ENCODE measurements around the gene PTGR3.

The PTGR3 gene

DNA sequence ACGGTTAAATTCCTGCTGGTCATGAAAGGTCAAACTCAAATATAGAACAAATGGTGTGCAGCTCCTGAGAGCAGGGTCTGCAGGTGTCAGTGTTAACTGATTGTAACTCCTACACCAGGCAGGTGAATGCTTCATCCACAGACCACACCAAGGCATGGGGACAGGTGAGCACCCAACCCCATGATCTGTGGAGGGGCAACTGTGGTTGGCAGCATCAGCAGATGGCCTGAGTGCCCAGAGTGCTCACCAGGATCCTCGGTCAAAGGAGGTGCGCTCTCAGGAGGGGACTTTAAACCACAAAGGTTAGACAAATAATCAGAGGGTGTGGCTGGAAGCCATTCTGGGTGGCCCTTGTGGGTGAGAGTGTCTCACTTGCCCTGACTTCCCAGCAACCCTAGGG, 44.5 kb downstream of the PTGR3 start:
- POLR2A ChIA-PET, result no interaction called here
- CTCF ChIA-PET, result no interaction called here
- DNase-seq (ENCODE audit: low read depth, low spot score), result no peak
- TF ChIP-seq CTCF (IDR thresholded peaks at IDR 0.05; ENCODE audit: insufficient read depth, low read length, missing control alignments), result no peak
- no peak overlapping the region for H3K4me3 ChIP-seq (ENCODE audit: low read depth, low read length)

GRCh38 chr18:75163736-75164135, 45.2 kb downstream of the PTGR3 start:
- ChIA-PET CTCF (no interaction called here), POLR2A (no interaction called here)
- TF ChIP-seq CTCF (IDR thresholded peaks at IDR 0.05; ENCODE audit: insufficient read depth, low read length, missing control alignments), result no peak
- DNase-seq (ENCODE audit: low read depth, low spot score), result no peak
- no peak overlapping the region for H3K4me3 ChIP-seq (ENCODE audit: low read depth, low read length)

- H3K4me3 ChIP-seq (ENCODE audit: low read depth, low read length), result no peak overlapping the region
- TF ChIP-seq CTCF (IDR thresholded peaks at IDR 0.05; ENCODE audit: insufficient read depth, low read length, missing control alignments), result no peak
- ChIA-PET CTCF (no interaction called here), POLR2A (no interaction called here)
- no peak for DNase-seq (ENCODE audit: low read depth, low spot score)
These were observed 46.0 kb downstream of the PTGR3 start for GRCh38 chr18:75162978-75163377.

DNA sequence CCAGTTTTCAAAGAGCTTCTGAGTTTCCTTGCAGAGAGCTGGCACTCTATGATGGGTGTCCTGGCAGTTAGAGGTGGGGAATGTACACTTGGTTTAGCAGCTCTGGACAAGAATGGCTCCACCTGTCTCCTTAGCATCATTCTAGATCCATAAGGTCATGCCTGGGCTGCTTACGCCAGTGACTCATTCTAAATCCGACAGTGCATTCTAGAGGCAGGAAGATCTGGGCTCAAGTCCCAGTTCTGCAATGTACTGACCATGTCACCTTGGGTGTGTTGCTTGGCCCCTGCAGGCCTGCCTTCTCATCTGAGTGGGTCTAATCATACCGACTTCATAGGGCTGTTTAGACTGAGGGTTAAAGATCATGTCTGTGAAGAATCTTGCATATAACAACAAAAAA, 46.5 kb downstream of the PTGR3 start:
- TF ChIP-seq CTCF (IDR thresholded peaks at IDR 0.05; ENCODE audit: insufficient read depth, low read length, missing control alignments), result no peak
- H3K4me3 ChIP-seq (ENCODE audit: low read depth, low read length), result no peak overlapping the region
- CTCF ChIA-PET, result no interaction called here
- DNase-seq (ENCODE audit: low read depth, low spot score), result no peak
- POLR2A ChIA-PET, result no interaction called here

DNA sequence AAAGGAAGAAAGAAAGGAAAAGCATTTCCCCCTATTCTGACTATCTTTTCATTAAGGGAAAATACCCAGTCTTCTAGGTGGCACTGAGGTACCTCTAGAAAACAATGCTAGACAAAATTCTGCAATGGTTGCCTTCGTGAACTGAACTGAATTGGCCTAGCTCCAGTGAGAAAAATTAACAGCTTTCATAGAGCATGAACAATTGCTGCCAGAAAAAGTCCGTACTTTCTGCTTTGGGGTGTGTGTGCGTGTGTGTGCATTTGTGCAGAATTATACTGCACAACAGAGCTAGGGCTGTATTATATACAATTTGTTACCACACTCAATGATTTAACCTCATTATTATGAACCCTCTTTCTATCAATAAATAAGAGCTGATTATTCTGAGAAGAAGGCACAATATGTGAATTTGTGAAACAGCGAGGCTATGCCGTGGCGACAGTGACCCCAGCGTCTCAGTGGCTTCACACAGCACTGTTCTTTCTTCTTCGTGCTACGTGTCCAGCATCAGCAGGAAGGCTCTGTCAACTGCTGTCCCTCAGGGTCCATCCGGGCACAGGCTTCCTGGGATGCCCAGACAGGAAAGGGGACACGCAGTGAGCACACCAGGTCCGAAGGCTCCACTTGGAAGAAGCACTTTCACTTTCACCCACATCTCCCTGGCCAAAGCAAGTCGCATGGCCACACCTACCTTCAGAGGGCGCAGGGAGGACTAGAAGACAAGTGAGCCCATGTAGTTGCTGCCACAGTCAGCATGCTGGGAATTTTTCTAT, 47.5 kb downstream of the PTGR3 start:
- ChIA-PET CTCF (no interaction called here), POLR2A (no interaction called here)
- no peak overlapping the region; the same call in 1 of the 2 replicates for H3K4me3 ChIP-seq (ENCODE audit: low read depth, low read length)
- TF ChIP-seq CTCF (IDR thresholded peaks at IDR 0.05; ENCODE audit: insufficient read depth, low read length, missing control alignments), result no peak
- DNase-seq (ENCODE audit: low read depth, low spot score), result no peak

DNA sequence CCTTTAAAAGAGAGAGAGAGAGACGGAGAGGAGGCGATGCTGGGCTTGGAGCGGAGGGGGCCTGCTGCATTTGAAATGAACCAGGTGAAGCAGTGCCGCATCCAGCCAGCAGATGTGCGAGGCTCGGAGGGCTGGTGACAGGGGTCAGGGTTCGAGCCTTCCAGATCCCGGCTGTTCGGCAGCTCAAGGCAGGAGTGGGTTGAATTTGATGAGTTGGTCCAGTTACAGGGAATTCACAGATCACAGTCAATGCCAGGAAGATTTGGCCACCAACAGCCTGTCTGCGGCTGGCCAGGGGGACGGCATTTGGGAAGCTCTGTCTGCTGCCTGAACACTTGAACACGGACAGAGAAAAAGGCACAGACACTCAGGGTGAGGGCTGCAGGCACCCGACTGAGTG, 48.6 kb downstream of the PTGR3 start:
- CTCF ChIA-PET, result no interaction called here
- no peak for TF ChIP-seq CTCF (IDR thresholded peaks at IDR 0.05; ENCODE audit: insufficient read depth, low read length, missing control alignments)
- DNase-seq (ENCODE audit: low read depth, low spot score), result no peak
- POLR2A ChIA-PET, result no interaction called here
- no peak overlapping the region for H3K4me3 ChIP-seq (ENCODE audit: low read depth, low read length)
